Ovary (tissue), 9 donors: ENCODE measurements around the gene IKZF3. TPM values are rescaled to one million over a fixed set of nuclear protein-coding genes. Genes with fewer than 3 reads are reported as not detected.
A peak's percentile ranks its signal among the peaks of the same experiment; 100 is the strongest.

ENCODE experiments used
- DNase-seq, 5 donors: peaks; one replicate each; pipeline ENCODE4 v3.0.0-alpha.2; 2019 to 2020
- H3K27ac ChIP-seq, 2 donors: fragments of 200-600 bp; one replicate each; pipeline versions ENCODE4 v1.5.1 to v1.8.0; 2019 to 2022
- H3K27me3 ChIP-seq: fragments of 200-600 bp; one replicate; pipeline ENCODE4 v1.8.0; 2022
- H3K36me3 ChIP-seq: fragments of 200-600 bp; sonication (generic); one replicate; pipeline ENCODE4 v1.5.1; 2019
- H3K4me1 ChIP-seq: one replicate; pipeline ENCODE4 v1.8.1; 2013; ENCODE audit warnings: mild to moderate bottlenecking, moderate library complexity; ENCODE audit not compliant: insufficient read depth
- H3K4me3 ChIP-seq: fragments of 200-600 bp; sonication (generic); one replicate; pipeline ENCODE4 v1.5.1; 2017
- H3K9me3 ChIP-seq, 2 donors: fragments of 200-600 bp in 1 of 2; sonication (generic) in 1 of 2; one replicate each; pipeline versions ENCODE4 v1.5.1 to v1.8.1; 2013 to 2019; ENCODE audit warnings: mild to moderate bottlenecking in 1 of 2, moderate library complexity in 1 of 2
- EP300 ChIP-seq: sonication (generic); formaldehyde crosslinking; IDR thresholded peaks from one replicate; pipeline ENCODE4 v1.6.1; 2017; ENCODE audit warnings: antibody characterized with exemption
- POLR2A ChIP-seq: fragments of 450-650 bp; IDR thresholded peaks from one replicate; pipeline ENCODE4 v1.6.1; 2017; ENCODE audit warnings: antibody characterized with exemption, mild to moderate bottlenecking, moderate library complexity
- WGBS, 3 donors: extraction: QIAGEN DNeasy Blood & Tissue Kit in 1 of 3; methylation state at CpG; one replicate each; pipeline versions ENCODE4 v1.1.5 to v1.1.7; 2013 to 2017; 5-methylcytosine and 5-hydroxymethylcytosine counted together
- intact Hi-C, 4 donors: fragments of 100-400 bp; cut with DNase I; formaldehyde crosslinking; loops; one replicate each; pipeline versions ENCODE4 v1.11.0 to v1.15.1; 2022 to 2023
- polyA plus RNA-seq, 2 donors: library from polyadenylated mRNA; stranded (reverse); fragments of 200-250 nt in 1 of 2; fragments of 350-450 nt in 1 of 2; fragmentation: Illumina TruSeq in 1 of 2; extraction: RNeasy Lipid Tissue Mini Kit (QIAGEN cat#74804) in 1 of 2; gene quantifications; one replicate each; pipeline ENCODE4 v1.2.3, GENCODE V29; 2013 to 2014
- total RNA-seq, 7 donors: library from RNA; depleted of rRNA in 2 of 7; stranded (reverse); fragments of >200 nt in 2 of 7; fragmentation: NEBNext Ultra II Directional in 3 of 7; extraction: Animal tissue kit (Norgen Biotek cat#: 25700) in 3 of 7; gene quantifications; one replicate each; pipeline versions ENCODE4 v1.1.0 to v1.2.4, GENCODE V29; 2016 to 2023
- TF ChIP-seq, protein P1 (sequence below), 3 donors: fragments of 450-650 bp in 2 of 3; fragments of 200-600 bp in 1 of 3; IDR thresholded peaks; one replicate each; pipeline versions ENCODE4 v1.5.1 to v1.8.0; 2016 to 2022; ENCODE audit warnings: antibody characterized with exemption in 3 of 3, mild to moderate bottlenecking in 1 of 3
- donor health status: DM: no; HTN: no; CAD: no; lungs with moderate emphysema.
- donor health status: DM: no; HTN: no; CAD: no.
- donor health status: Bipolar disorder and iron deficiency.
- donor health status: DM: yes; HTN: yes; CAD: no.
- donor health status: DM: no; HTN: no; CAD: no.
- donor health status: DM: yes; HTN: yes; CAD: no.

Gene IKZF3
- total and polyA plus RNA-seq, 9 donors = 0.16 to 2.6 (median 0.62) TPM

DNA sequence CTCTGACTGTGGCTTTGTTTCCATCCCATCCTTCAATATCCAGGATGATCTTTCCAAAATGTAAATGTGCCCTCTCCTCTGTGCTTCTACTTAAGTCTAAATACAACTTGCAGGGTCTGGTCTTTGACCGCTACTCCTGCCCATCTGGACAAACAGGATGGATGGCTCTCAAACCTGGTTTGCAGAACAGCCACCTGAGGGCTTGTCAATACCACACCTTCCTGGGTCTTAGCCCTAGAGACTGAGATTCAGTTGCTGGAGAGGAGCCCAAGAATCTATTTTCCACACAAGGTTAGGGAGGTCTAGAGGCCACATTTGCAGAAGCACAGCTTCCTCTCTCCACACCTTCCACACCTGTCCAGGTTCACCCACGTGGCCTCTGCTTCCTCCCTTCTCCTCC, 128.2 kb downstream of the IKZF3 start:
- H3K9me3 ChIP-seq = no peaks in the 10 kb centered on the region
- DNase-seq = no peak
- TF ChIP-seq POLR2A (no peak), EP300 (no peak)
- TF ChIP-seq, protein P1, sequence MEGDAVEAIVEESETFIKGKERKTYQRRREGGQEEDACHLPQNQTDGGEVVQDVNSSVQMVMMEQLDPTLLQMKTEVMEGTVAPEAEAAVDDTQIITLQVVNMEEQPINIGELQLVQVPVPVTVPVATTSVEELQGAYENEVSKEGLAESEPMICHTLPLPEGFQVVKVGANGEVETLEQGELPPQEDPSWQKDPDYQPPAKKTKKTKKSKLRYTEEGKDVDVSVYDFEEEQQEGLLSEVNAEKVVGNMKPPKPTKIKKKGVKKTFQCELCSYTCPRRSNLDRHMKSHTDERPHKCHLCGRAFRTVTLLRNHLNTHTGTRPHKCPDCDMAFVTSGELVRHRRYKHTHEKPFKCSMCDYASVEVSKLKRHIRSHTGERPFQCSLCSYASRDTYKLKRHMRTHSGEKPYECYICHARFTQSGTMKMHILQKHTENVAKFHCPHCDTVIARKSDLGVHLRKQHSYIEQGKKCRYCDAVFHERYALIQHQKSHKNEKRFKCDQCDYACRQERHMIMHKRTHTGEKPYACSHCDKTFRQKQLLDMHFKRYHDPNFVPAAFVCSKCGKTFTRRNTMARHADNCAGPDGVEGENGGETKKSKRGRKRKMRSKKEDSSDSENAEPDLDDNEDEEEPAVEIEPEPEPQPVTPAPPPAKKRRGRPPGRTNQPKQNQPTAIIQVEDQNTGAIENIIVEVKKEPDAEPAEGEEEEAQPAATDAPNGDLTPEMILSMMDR (IDR thresholded peaks at IDR 0.05) = no peak
- no peaks in the 10 kb centered on the region for H3K27me3 ChIP-seq
- H3K27ac ChIP-seq = no peak overlapping the region
- intact Hi-C loops = no loop called here
- WGBS, 3 donors = 66 to 76% (median 69%) methylated on average over 2 of the region's 2 CpGs
- no peak overlapping the region for H3K4me3 ChIP-seq
- peaks cover 2% of the 10 kb centered on the region for H3K4me1 ChIP-seq
- H3K36me3 ChIP-seq = no peaks in the 10 kb centered on the region

DNA sequence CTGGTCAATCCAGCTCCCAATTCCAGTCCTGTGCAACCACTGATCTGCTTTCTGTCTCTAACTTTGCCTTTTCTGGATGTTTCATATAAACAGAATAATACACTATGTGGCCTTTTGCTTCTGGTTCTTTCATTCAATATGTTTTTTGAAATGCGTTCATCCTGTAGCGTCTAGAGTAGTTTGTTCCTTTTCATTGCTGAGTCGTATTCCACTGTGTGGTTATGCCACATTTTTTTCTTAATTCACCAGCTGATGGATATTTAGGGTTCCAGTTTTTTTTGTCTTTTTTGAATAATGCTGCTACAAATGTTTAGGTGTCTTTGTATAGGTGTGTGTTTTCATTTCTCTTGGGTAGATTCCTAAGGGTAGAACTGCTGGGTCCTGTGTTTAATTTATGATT, 131.5 kb downstream of the IKZF3 start:
- no peaks in the 10 kb centered on the region for H3K36me3 ChIP-seq
- TF ChIP-seq, protein P1 (IDR thresholded peaks at IDR 0.05) = no peak
- TF ChIP-seq EP300 (no peak), POLR2A (no peak)
- H3K4me3 ChIP-seq = no peak overlapping the region
- no peak for DNase-seq
- intact Hi-C loops = loop anchor here in 1 of 4 donors (5.0 kb wide), 1 partner anchor 100 kb away; no protein-coding TSS in a partner anchor
- H3K4me1 ChIP-seq = no peaks in the 10 kb centered on the region
- no peak overlapping the region for H3K27ac ChIP-seq
- no peaks in the 10 kb centered on the region for H3K9me3 ChIP-seq
- WGBS, 3 donors = 92 to 96% (median 93%) methylated on average over 3 of the region's 3 CpGs
- no peaks in the 10 kb centered on the region for H3K27me3 ChIP-seq

DNA sequence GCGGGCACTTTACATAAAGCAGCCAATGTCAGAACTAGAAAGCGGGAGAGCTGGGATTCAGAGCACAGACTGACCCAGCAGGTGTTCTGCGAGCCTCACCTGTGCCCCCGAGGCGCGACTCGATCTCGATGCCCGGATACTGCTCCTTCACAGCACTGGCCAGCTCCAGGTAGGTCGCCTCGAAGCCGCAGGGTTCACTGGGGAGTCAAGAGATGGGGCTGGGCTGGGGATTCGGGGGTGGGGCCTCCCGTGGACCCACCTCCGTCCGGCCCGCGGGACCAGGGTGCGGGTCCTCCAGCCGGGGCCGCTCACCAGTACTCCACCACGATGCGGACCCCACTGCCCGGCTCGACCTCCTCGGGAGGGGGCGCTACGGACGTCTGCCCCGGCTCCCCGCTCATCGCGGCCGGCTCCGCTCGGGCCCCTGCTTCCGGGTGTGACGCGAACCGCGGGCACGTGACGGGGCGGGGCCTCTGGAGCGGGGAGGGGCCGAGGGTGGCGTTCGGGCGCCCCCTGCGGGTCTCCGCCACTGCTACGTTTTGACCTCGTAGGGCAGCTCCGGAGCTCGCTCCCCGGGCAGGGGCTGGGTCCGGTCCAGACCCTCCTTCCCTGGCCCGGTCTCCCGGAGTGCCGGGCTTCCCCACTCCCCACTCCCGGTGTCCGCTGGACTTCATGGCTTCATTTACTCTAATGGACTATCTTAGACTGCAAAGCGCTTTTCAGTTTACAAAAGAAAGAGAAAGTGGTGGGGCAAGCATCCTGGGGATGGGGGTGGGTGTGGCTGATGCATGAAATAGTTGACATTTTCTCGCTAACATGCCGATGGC, 133.8 kb downstream of the IKZF3 start, which contains the start of gene MIEN1:
TSS of gene MIEN1 (minus strand) at position 438 of the 827 bp plus-strand sequence. CDS start at position 401, 37 bp downstream.
- no peaks in the 10 kb centered on the region for H3K36me3 ChIP-seq
- TF ChIP-seq EP300 (no peak), POLR2A (peak; percentile 80)
- TF ChIP-seq, protein P1 (IDR thresholded peaks at IDR 0.05) = peak; percentile 87 to 98 (median 95)
- H3K27me3 ChIP-seq = no peaks in the 10 kb centered on the region
- peak; percentile 88 to 96 (median 94) for DNase-seq
- H3K4me3 ChIP-seq = peak within 1 kb of the TSS; percentile 76
- intact Hi-C loops = loop anchor here in 1 of 4 donors (5.0 kb wide), 1 partner anchor 98 kb away; no protein-coding TSS in a partner anchor
- H3K4me1 ChIP-seq = no peaks in the 10 kb centered on the region
- peak within 1 kb of the TSS; percentile 40 to 51 for H3K27ac ChIP-seq
- 0 to 2% (median 1%) methylated on average over 36 to 65 of the region's 65 CpGs for WGBS, 3 donors
- H3K9me3 ChIP-seq = no peaks in the 10 kb centered on the region

DNA sequence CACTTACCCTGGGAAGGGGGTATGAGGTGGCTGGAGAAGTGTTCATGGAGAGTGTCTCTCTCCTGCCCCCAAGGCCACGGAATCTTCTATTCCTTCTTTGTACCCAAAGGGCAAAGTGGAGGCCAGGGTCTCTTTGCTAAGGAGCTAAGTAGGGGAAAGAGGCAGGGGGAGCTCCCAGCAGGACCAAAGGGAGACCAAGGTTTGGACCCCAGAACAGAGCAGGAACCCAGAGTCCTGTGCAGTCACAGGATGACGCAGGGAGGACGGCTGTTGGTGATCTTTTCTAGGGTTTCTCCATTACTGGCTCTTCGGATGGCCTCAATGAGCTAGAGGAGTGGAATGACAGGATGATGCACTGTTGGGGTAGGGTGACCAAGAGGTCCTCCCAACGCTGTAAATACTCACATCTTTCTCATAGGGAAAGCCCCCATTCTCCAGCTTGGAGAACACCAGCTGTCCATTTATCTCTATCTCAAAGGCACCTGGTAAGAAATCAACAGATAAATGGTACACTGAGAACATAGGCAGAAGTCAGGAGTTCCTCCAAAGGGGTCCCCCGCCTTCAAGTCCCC, 134.7 kb downstream of the IKZF3 start:
- Histone ChIP-seq H3K27me3 (no peaks in the 10 kb centered on the region), H3K4me3 (peak overlapping the region; percentile 76), H3K4me1 (no peaks in the 10 kb centered on the region), H3K9me3 (no peaks in the 10 kb centered on the region), H3K36me3 (no peaks in the 10 kb centered on the region), H3K27ac (peak overlapping the region in 1 of 2 donors; percentile 40)
- TF ChIP-seq POLR2A (no peak), EP300 (no peak)
- TF ChIP-seq, protein P1 (IDR thresholded peaks at IDR 0.05) = no peak
- intact Hi-C loops = no loop called here
- no peak for DNase-seq
- WGBS, 3 donors = 65 to 70% (median 65%) methylated on average over 6 of the region's 6 CpGs
